RWPE2 (cell line): ENCODE measurements around the gene PGR.
A peak's percentile ranks its signal among the peaks of the same experiment; 100 is the strongest.

ENCODE experiments used
- ATAC-seq: fragments of 200-7000 bp; cut with Tn5 transposase; 3 replicates; pipeline ENCODE4 v1.9.1; 2021; ENCODE audit warnings: low read depth
- DNase-seq: peaks from one replicate; pipeline ENCODE4 v3.0.0-alpha.2; 2020; ENCODE audit warnings: low spot score
- H3K27ac ChIP-seq: fragments of 450-650 bp; 2 replicates; pipeline ENCODE4 v1.5.1; 2017; ENCODE audit warnings: mild to moderate bottlenecking; ENCODE audit not compliant: poor library complexity, severe bottlenecking
- H3K27me3 ChIP-seq: fragments of 250-450 bp; sonication (Bioruptor Pico); 2 replicates; pipeline ENCODE4 v1.5.1; 2021; ENCODE audit warnings: mild to moderate bottlenecking, moderate library complexity; ENCODE audit not compliant: insufficient read depth, poor library complexity, severe bottlenecking
- H3K36me3 ChIP-seq: fragments of 250-450 bp; sonication (Bioruptor Pico); 2 replicates; pipeline ENCODE4 v1.5.1; 2020; ENCODE audit warnings: low read depth, mild to moderate bottlenecking, moderate library complexity
- H3K4me1 ChIP-seq: fragments of 250-450 bp; sonication (Bioruptor Pico); 2 replicates; pipeline ENCODE4 v1.5.1; 2021; ENCODE audit warnings: mild to moderate bottlenecking, moderate library complexity; ENCODE audit not compliant: insufficient read depth, poor library complexity, severe bottlenecking
- H3K4me3 ChIP-seq: fragments of 250-450 bp; sonication (Bioruptor Pico); 2 replicates; pipeline ENCODE4 v1.5.1; 2021; ENCODE audit warnings: mild to moderate bottlenecking, moderate library complexity; ENCODE audit not compliant: severe bottlenecking
- H3K9me3 ChIP-seq: fragments of 250-450 bp; sonication (Bioruptor Pico); 2 replicates; pipeline ENCODE4 v1.5.1; 2021; ENCODE audit warnings: mild to moderate bottlenecking, moderate library complexity; ENCODE audit not compliant: severe bottlenecking
- TF ChIP-seq, protein P1 (sequence below): fragments of 450-650 bp; IDR thresholded peaks from one replicate; pipeline ENCODE4 v1.5.1; 2017; ENCODE audit warnings: mild to moderate bottlenecking, moderate library complexity; ENCODE audit not compliant: poor library complexity, severe bottlenecking

Gene PGR

GRCh38 chr11:101127197-101127698, 2.4 kb downstream of the PGR start:
- Histone ChIP-seq H3K36me3 (no peaks in the 10 kb centered on the region), H3K9me3 (no peaks in the 10 kb centered on the region), H3K27me3 (peaks cover 84% of the 10 kb centered on the region), H3K4me1 (no peaks in the 10 kb centered on the region), H3K4me3 (no peak overlapping the region), H3K27ac (no peak overlapping the region)
- TF ChIP-seq, protein P1, sequence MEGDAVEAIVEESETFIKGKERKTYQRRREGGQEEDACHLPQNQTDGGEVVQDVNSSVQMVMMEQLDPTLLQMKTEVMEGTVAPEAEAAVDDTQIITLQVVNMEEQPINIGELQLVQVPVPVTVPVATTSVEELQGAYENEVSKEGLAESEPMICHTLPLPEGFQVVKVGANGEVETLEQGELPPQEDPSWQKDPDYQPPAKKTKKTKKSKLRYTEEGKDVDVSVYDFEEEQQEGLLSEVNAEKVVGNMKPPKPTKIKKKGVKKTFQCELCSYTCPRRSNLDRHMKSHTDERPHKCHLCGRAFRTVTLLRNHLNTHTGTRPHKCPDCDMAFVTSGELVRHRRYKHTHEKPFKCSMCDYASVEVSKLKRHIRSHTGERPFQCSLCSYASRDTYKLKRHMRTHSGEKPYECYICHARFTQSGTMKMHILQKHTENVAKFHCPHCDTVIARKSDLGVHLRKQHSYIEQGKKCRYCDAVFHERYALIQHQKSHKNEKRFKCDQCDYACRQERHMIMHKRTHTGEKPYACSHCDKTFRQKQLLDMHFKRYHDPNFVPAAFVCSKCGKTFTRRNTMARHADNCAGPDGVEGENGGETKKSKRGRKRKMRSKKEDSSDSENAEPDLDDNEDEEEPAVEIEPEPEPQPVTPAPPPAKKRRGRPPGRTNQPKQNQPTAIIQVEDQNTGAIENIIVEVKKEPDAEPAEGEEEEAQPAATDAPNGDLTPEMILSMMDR = no peak
- ATAC-seq (peak; percentile 24; the same call in 2 of the 3 replicates), DNase-seq (no peak)

GRCh38 chr11:101126551-101127196, 2.9 kb downstream of the PGR start:
- TF ChIP-seq, protein P1 = no peak
- Histone ChIP-seq H3K36me3 (no peaks in the 10 kb centered on the region), H3K4me3 (no peak overlapping the region), H3K27ac (no peak overlapping the region), H3K4me1 (no peaks in the 10 kb centered on the region), H3K9me3 (no peaks in the 10 kb centered on the region), H3K27me3 (peaks cover 81% of the 10 kb centered on the region)
- ATAC-seq (no peak), DNase-seq (no peak)

DNA sequence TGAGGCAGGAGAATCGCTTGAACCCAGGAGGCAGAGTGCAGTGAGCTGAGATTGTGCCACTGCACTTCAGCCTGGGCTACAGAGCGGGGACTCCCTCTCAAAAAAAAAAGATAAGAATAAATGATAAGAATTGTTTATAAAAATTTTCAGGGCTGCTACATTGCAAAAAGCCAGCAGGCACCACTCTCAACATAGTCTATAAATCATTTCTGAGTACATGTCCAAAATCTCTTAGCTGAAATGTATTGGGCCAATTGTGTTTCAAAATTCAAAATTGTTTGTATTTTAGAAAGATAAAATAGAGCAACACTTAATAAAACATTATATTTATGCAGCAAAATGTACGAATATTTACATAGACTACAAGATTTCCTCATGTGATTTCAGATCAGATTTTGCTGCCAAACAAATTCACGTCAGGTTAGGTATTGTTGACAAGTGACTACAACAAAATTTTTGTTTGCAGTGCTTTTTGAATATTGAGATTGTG, 13.9 kb downstream of the PGR start:
- no peak for ATAC-seq
- no peaks in the 10 kb centered on the region for H3K36me3 ChIP-seq
- H3K9me3 ChIP-seq = no peaks in the 10 kb centered on the region
- no peak for DNase-seq
- H3K4me1 ChIP-seq = no peaks in the 10 kb centered on the region
- H3K4me3 ChIP-seq = no peak overlapping the region
- TF ChIP-seq, protein P1 = no peak
- peaks cover 2% of the 10 kb centered on the region for H3K27me3 ChIP-seq
- H3K27ac ChIP-seq = no peak overlapping the region

- Histone ChIP-seq H3K36me3 (no peaks in the 10 kb centered on the region), H3K9me3 (no peaks in the 10 kb centered on the region), H3K4me3 (no peak overlapping the region), H3K27ac (no peak overlapping the region), H3K4me1 (no peaks in the 10 kb centered on the region), H3K27me3 (peaks cover 2% of the 10 kb centered on the region)
- TF ChIP-seq, protein P1 = no peak
- ATAC-seq (no peak), DNase-seq (no peak)
These were observed 16.1 kb downstream of the PGR start for GRCh38 chr11:101113540-101113939.

GRCh38 chr11:101104716-101105115, 24.9 kb downstream of the PGR start:
- no peak for ATAC-seq
- TF ChIP-seq, protein P1 = no peak
- H3K4me1 ChIP-seq = no peaks in the 10 kb centered on the region
- no peaks in the 10 kb centered on the region for H3K27me3 ChIP-seq
- no peaks in the 10 kb centered on the region for H3K9me3 ChIP-seq
- no peaks in the 10 kb centered on the region for H3K36me3 ChIP-seq
- H3K27ac ChIP-seq = no peak overlapping the region
- H3K4me3 ChIP-seq = no peak overlapping the region
- no peak for DNase-seq
